ENCODE results near the gene CEACAM19.

DNA sequence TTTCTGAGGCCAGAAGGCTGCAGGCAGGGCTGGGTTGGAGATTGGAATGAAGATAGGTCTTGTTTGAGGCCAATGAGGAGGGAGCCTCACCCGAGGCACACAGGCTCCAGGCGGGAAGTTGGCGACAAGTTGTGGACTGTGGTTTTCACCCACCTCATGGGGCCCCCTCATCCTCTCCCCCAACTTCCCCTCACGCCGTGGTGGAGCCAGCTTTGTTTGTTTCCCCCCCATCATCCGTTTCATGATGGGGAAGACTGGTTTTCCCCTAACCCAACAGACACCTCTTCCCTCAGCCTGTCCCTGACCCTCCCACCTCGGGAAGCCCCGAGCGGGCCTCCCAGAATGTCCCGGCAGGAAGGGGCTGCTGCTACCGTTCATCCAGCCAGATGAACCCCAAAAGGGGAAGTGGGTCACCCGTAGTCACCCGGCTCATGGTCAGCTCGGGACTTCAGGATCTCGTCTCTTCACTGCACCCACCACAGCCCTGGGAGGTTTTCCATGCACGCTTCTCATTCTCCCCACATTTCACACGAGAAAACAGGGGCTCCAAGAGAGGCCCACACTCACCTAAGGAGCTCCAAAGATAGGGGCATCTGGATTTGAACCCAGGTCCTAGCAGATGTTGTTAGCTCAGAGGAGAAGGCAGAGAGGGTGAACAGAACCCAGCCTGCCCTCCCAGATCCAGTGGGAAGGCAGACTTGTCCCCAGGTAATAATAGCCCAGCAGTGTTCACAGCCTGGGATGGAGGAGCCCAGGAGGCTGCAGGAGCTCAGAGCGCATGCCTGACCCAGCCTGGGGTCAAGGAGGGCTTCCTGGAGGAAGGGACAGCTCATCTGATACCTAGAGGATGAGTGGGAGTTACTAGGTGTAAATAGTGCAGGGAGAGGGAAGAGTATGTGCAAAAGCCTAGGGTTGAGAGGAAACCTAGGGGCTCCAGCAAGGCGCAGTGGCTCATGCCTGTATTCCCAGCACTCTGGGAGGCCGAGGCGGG is 51.1 kb downstream of the CEACAM19 start:
- TF ChIP-seq, protein P1, sequence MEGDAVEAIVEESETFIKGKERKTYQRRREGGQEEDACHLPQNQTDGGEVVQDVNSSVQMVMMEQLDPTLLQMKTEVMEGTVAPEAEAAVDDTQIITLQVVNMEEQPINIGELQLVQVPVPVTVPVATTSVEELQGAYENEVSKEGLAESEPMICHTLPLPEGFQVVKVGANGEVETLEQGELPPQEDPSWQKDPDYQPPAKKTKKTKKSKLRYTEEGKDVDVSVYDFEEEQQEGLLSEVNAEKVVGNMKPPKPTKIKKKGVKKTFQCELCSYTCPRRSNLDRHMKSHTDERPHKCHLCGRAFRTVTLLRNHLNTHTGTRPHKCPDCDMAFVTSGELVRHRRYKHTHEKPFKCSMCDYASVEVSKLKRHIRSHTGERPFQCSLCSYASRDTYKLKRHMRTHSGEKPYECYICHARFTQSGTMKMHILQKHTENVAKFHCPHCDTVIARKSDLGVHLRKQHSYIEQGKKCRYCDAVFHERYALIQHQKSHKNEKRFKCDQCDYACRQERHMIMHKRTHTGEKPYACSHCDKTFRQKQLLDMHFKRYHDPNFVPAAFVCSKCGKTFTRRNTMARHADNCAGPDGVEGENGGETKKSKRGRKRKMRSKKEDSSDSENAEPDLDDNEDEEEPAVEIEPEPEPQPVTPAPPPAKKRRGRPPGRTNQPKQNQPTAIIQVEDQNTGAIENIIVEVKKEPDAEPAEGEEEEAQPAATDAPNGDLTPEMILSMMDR (IDR thresholded peaks at IDR 0.05), result no peak
- TF ChIP-seq POLR2AphosphoS5 (IDR thresholded peaks at IDR 0.05), result no peak
